ENCODE results near the gene NTSR1.

The NTSR1 gene

DNA sequence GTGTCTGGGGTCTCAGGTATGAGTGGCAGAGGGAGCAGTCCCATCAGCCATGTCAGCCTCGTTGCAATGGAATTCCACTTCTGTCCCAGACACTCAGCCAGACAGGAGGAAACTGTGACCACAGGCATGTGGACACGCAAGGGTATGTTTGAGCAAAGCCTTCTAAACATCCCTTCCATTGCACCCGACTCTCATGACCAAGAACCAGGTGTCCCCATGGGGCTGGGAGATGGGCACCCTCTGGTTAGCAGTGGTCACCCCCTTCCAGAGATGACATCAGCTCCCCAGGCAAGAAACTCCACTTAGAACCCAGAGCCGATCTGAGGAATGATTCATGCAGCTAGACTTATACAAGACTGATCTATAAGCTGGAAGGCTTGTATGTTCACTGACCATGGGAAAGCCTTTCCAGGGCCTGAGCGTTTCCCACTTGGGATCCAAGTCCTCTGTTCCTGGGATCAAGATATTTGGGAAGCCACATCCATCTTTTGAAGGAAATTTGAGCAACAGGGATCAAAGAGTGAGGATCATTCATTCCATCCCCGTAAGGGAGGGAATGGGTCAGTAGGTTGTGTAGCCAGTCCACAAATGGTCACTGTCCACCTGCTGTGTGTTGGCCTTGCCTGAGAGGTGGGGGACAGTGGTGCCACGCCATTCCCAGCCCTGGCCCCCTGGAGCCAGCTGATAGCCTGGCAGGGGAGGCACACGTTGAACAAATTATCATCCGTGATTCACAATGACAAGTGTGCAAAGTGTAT, 83.7 kb downstream of the NTSR1 start:
- no peak for DNase-seq

DNA sequence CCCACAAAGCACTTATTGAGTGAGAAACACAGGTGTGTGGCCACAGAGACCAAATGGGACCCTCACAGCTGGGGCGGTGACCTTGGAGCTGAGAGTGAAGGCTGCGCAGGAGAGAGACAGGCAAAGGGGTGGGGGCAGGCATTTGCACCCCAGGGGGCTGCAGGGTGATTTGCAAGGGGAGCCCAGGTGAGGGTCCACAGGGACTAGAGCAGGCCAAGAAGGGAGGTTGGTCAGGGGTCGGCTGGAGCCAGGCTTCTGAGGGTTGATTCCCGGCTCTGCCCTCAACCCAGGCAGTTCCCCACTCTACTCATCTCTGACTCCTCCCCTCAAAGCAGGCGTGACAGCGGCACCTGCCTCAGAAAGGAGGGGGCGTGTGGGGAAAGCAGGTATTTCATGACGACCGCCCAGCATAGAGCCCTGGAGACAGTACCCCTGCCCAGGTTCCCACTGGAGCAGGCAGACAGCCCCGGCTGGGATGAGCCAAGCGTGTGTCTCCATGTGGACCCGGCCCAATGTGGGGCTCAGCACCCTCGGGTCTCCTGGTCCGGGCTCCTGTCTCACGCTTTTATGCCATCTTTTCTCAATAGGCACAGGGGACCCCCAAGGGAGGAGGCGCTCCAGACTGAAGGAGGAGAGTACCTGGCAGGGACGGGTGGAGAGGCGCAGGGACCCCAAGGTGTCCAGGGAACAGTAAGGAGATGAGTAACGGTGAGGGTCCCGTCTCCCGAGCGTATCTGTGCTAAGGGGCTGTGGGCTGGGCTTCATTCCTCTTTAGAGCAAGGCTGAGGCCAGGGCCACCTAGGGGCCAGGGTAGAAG, 84.5 kb downstream of the NTSR1 start:
- no peak for DNase-seq

- DNase-seq: no peak
Observed at GRCh38 chr20:62793757-62794006, 85.0 kb downstream of the NTSR1 start.

GRCh38 chr20:62794007-62794724, 85.5 kb downstream of the NTSR1 start:
- peak; percentile 78 for DNase-seq

DNA sequence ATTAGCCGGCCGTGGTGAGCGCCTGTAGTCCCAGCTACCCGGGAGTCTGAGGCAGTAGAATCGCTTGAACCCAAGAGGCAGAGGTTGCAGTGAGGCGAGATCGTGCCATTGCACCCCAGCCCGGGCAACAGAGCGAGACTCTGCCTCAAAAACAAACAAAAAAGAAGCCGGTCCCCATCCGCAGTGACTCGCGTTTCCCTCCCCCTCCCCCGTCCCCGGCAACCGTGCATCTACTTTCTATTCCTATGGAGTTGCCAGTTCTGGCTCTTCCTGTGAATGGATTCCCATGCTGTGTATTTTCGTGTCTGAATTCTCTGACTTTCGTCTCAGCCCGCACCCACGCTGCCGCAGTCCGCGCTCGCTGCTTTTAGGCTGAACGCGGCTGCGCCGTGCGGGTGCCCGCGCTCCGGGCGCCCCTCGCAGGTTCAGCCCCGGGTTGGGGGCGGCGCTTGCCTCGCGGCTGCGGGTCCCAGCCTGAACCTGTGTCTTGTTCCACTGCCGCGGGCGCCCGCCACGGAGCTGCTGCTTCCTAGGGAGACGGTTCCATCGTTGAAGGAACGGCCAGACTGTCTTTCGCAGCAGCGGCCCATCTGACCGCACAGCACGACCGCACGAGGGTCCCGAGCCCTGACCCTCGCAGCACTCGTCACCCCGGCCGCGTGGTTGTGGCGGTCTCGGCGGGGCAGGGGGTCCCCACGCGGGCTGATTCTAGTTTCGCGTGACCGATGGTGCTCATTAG, 86.6 kb downstream of the NTSR1 start:
- DNase-seq: peak; percentile 26

GRCh38 chr20:62796699-62797491, 88.3 kb downstream of the NTSR1 start:
- DNase-seq: no peak

DNA sequence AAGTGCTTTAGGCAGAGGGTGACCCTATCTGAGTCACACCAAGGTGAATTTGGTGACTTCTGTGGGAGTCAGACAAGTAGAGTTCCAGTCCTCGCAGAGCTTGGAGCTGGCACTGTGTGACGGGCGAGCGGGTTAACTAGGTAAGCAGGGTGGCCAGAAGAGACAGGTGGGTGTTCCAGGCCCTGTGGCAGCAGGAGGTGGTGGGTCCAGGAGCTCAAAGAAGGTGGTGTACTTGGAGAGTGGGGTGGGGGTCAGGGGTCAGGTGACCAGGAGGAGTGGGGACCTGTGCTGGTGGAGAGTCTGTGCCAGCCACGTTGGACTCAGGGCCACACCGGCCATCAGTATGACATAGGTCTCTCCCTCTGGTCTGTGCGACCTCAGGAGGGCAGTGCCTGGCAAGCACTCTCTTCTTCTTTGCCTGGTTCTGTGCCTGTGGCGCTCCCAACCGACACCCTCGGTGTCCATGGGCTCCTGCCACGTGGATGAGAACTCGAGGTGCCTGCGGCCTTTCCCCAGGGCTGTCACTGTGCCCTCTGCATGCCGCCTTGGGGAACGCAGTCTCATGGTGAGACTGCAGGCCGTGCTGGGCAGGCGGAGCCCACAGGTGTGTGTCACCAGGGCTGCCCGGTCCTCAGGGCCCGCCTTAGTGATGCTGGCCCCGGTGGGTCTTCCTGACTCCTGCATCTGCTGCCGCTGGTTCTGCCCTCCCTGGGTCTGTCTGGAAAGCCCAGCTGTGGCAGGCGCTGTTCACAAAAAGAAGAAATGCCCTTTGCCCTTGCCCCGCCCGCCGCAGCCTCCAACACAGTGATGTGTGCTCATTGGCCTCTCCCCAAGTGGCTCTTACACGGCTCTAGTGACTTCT, 89.3 kb downstream of the NTSR1 start:
- DNase-seq: no peak

- no peak for DNase-seq
Observed at GRCh38 chr20:62799036-62799435, 90.4 kb downstream of the NTSR1 start.

- DNase-seq: no peak
Observed at GRCh38 chr20:62799459-62799858, 90.8 kb downstream of the NTSR1 start.

- DNase-seq: no peak
Observed at GRCh38 chr20:62799873-62800272, 91.2 kb downstream of the NTSR1 start.

GRCh38 chr20:62800314-62801259, 92.0 kb downstream of the NTSR1 start:
- no peak for DNase-seq

DNA sequence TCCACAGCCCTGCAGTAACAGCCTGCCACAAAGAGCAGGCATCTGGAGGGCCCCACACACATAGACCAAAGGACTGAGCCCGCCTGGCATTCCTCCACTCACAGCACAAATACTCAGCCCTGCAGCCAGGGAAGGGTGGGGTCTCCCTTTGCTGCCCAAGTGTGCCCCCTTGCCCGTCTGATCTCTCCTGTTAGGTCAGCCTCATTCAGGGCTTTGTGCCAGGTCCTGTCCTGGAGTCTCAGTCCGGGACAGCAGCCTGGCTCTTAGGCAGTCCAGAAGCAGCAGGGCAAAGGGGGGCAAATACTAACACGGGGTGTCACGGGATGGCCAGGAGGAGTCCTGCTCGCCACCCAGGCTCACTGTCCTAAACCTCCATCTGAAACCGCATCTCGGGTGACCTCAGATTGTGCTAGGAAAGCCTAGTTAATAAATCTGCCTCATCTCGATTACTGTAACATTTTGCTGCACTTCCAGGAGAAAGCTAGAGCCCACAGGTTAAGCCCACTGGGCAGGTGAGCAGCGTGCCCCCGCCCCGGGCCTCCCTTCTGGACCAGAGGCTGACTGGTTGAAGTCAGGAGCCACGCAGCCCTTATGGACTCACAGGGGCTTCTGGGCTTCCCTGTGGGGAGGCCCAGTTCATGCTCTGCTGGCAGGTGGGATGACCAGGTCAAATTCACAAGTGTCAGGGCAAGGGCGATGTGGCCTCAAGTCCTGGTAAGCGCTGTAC, 92.8 kb downstream of the NTSR1 start:
- no peak for DNase-seq

DNA sequence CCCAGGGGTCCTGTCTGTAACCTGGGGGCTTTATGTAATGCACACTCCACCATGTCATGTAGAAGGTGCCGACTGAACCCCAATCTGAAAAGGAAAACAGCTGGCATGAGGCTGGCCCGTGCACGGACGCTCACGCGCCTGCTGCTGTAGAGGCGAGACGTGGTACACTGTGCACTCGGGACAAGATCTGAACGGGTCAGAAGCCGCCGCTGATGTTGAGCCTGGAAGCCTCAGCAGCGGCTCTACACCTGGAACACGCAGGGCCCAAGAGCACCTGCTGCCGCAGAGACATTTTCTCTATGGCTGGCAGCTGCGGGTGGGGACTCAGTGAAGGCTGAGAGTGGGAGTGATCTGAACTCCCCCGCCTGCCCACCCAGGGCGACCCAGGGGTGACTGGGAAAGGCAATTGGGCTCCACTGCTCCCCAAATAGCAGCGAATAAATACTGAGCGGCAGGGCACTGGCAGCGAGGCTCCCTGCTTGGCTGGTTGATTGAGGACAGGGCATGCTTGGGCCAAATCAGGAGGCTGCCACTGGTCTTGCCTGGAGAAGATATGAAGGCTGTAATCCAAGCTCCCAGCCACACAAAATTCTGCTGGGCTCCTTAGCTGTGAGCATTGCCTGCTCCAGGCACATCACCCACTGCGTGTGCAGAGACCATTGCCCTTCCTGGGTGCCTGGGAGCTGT, 93.5 kb downstream of the NTSR1 start:
- DNase-seq: no peak

- no peak for DNase-seq
Observed at GRCh38 chr20:62804021-62804626, 95.5 kb downstream of the NTSR1 start.

- DNase-seq: no peak
Observed at GRCh38 chr20:62804627-62805154, 96.1 kb downstream of the NTSR1 start, which contains the start of gene OGFR. Gene OGFR, plus strand, starts transcription at chr20:62804835. Its CDS starts 25 bp downstream, at chr20:62804860.

GRCh38 chr20:62805155-62805710, 96.6 kb downstream of the NTSR1 start:
- DNase-seq: no peak

GRCh38 chr20:62805711-62806382, 97.2 kb downstream of the NTSR1 start:
- no peak for DNase-seq

Measured in NCI-H510A treated with DMSO at 0.1 percent for 48 hours (cell line).